GM11168 (cell line): ENCODE measurements around the gene PDCD10.

Experiments used
- in situ Hi-C: fragments of 300-500 bp; cut with MboI; formaldehyde crosslinking; loops from one replicate; pipeline ENCODE4 v1.12.0; 2022; ENCODE audit warnings: low sequenced_read_pairs; ENCODE audit not compliant: unreplicated experiment

Gene PDCD10

DNA sequence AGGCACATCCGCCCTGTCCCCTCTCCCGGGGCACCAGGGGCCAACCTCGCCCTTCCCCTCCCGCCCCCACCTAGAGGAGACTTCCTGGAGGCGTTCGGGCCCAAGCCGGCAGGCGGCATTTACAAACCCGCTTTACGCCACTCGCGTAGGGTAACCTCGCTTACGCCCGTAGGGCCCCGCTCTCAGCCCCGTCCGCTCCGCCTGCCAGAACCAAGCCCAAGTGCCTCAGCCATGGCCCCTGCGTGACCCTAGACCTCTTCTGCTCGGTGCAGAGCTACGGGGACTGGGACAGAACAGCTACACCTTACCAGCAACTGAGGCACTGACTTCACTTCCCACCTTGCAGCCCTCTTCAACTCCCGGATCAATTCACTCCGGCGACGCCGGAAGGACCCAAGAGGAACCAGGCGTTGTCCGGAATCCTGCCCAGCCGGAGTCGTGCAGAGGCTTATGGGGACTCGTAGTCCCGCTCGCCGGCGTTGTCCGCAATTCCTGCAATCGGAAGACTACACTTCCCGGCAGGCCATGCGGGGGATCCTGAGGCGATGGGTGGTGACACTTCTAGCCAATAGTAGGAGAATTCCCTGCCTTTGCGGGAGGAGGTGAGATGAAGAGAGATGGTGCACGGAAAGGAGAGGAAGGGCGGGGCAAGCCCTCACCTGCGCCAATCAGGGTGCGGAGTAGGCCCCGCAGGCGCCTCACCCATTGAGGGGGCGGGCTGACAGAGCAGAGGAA lies at the start of gene PDCD10:
TSS of gene PDCD10 (minus strand) at position 395 of the 735 bp plus-strand sequence. CDS start 14,735 bp downstream, outside the sequence.
- in situ Hi-C loops = no loop called here

DNA sequence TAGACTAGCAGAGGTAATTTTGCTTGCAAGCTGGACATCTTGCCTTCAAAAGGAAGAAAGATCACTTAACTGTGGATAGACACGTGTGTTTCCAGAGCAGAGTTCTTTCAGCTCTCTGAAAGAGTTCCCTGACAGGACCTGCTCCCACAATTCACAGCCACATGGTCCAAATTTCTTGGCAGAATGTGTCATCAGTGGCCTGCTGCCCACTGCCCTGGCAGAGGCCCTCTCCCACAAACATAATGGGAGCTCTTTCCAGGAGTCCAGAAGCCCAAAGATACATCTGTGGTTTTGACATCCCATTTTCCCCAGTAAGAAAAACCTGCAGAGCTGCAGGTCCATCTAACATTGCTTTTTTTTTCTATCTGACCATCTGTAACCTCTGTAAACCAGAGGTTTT lies 49.1 kb upstream of the PDCD10 start:
- in situ Hi-C loops = no loop called here

DNA sequence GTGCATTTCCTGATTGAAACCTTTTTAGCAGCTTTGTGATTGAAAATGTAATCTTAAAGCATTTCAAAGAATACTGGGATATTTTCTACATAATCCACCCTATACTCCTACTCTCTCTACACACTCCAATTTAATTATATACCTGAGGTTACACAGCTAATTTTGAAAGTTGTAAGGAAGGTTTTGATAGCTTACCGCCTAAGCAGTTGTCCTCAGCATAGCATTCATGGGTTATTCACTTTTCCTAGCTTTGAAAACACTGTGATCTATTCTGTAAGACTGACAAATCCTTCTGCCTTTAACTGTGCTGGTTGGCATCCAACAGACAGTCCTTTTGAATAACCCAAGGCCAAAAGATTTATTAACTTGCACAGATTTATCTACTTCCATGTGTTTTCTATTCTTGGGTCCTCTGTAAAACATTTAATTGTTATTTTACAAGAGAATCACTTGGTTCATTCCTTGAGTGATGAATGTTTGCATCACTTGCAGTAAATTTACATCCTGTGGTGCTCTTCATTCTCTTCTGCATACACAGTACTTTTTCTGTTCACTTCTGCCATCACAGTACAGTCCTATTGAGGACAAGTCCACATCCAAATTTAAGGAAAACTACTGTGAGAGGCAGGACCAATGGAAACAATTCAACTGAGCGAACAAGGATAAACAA lies 45.7 kb upstream of the PDCD10 start:
- in situ Hi-C loops = no loop called here

DNA sequence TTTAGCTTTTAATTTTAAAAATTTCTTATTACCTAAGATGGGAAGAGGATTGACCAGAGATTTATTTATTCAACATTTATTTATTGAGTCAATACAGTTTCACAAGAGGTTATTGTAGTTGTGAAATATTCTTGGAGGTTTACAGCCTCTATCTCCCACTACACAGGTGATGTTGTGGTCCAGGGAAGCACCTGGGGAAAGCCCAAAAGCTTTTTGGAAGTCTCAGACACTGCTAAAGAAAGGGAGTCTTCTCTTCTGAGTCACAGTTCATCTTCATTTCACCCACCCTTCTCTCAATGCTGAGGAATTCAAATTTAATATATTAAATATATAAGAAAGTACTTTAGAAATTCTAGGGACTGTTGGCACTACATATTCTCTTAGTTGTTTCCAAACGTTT lies 42.7 kb upstream of the PDCD10 start:
- in situ Hi-C loops = no loop called here

DNA sequence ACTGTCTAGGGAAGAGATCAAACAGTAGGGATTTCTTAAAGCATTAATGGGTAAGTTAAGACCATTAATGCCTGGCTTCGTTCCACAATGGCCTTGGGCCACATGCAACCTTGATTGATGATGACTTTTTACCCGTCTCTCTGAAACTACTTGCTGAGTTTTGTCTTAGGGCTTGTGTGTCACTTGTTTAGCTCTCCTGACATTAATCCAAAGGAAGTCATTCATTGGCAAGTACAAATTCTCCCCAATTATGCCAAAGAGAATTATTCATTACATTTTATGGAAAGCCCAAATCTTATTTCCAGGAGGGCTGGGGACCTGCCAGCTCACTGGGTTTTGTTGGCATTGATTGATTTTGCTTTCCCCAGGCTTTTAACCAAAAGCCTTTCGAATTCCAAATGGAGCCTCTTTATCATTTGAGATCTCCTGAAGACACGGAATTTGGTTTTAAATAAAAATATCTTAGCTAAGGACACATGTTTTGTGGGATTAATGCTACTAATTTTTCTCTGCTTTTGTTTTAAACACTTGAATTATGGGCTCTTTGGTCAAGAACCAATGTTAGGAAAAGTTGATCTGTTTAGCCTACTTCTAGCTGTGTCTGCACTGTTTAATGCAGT lies 41.5 kb upstream of the PDCD10 start:
- in situ Hi-C loops = no loop called here

DNA sequence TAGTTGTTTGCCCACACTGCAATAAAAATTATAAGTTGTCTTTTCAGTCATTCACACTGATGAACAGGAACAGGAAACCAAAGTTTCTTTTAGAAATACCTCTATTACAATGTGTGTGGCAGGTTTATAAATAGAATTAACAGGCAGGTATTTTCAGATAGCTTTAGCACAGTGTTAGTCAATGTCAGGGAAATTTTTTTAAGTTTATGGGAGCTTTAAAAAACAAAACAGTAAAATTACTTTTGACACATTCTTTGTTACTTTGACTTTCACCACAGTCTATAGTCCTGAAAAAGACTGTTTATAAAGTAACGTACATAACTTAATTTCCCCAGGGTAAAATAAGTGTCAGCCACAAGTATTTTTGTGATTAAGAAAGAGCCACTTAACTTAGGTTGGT lies 38.9 kb upstream of the PDCD10 start:
- in situ Hi-C loops = no loop called here

DNA sequence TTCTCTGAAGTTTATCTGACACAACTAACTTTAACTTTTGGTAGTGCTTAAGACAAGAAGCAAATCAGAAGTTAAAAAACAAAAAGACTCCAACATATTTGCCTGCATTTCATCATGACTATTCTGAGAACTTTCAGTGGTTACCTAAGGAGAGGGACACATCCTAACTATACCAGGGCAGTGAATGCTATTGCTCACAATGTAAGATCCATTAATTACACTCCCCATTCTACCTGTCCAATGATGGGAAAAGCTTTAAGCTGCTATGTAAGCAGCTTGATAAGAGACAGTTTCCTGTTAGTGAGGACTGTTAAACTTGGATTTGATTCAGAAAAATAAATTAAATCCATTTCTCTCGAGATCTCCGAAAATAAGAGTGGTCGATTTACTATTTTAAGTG lies 38.3 kb upstream of the PDCD10 start:
- in situ Hi-C loops = no loop called here

DNA sequence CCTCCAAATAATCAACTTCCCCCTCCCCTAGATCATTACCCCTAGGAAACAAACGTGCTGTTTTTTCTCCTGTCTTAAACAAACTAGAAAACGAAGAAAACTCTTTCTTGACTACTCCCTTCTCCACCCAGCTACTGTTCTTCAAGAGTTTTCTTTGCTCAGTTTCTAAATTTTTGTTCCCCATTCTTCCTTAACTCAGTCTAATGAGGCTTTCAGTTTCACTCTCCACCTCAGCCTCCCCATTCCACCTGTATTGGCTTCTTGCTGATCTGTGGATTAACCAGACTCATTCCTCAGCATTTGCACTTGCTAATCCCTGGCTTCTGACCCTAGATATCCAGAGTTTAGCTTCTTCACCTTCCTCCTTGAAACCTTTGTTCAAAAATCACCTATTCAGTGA lies 27.6 kb upstream of the PDCD10 start:
- in situ Hi-C loops = no loop called here

DNA sequence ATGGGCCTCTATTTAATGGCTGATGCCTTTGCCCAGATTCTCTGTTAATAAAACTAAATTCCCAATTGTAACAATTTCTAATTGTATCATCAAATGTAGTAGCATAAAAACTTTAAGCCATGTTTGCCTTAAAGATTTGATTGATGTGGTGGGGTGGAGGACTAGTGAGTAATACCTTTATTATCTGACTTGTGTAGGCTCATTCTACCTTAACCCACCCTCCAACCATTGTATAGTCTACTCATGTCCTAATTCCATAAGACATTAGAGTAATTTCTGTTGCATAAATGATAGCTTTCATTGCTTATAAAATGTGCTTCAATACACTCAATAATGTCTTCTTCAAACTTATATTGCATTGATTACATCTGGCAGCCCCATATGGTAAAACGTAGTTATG lies 26.6 kb upstream of the PDCD10 start:
- in situ Hi-C loops = no loop called here

DNA sequence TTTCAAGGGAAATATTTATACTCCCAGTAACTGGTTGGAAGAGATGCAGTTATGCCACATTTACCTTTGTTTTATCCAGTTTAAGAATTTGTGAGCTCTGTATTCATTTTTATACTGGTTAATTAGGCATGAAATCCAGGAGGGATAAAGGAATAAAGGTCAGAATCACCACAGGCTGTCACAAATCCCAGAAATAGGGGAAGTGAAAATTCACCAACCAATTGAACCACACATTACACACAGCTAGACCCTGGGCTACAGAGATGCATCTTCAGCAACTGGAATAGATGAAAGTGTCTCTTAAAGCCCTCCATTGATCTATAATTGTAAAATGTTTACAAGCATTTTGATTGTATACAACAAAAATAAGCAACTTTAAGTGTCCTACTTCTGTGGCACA lies 19.4 kb upstream of the PDCD10 start:
- in situ Hi-C loops = no loop called here

DNA sequence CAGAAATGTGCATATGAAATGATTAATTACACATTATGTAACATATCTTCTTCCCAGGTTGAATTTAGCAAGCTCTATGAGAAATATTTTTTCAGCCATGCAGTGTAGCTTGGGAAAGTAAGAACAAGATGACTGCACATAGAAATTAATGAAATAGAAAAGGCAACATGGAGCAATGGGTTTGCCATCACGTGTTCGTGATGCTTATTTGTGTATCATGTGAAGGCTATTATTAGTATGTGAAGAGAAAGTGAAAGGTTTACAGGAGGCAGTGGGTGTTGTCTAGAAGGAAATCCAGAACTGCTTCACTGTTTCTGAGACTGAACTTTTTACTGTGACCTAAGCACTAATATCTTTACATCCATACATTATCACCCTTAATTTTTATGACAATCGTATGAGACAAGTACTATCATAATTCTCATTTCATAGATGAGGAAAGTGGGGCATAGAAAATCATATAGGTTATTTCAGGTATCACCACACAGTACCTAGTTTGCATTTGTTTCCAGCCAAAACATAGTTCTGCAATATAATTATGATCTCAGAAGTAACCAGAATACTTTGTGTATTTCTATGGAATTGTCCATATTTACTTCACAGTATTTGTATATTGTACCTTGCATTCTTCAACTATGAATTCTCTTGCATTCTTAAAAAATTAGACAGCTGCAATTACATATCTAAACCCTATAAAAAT lies 15.7 kb upstream of the PDCD10 start:
- in situ Hi-C loops = no loop called here

DNA sequence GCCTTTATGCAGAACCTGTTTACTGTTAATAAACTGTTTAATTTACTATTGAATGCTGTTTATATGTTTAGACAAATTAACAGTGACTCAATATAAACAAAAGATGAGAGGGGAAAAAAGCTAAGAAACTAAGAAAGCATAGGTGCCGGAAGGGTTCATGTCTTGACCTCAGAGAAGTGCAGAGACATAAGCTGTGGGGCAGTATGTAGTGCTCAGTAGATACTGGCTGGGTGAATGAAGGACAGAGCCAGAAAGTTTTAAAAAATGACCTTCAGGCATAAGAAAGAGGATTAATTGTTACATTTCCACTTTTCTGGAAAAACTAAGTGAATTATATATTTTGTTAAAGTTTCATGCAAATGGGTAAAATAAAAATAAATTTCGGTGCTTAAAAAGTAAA lies 15.0 kb upstream of the PDCD10 start:
- in situ Hi-C loops = no loop called here

DNA sequence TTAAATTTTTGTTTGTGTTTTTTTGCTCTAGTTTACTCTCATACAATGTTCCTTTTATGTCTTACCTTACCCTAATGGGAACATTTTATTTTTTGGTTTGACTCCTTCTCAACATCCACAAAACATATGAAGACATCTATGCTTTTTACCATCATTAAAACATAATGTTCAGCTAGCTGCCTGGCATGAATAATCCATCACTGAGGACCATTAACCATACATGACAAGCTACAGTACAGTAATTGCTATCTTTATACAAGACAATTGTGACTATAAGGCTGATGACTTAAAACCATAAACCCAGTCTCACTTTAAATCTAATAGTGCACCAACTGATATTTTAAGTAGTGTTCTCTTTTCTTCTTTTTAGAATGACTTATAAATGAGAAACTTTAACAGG lies 14.5 kb upstream of the PDCD10 start:
- in situ Hi-C loops = no loop called here

DNA sequence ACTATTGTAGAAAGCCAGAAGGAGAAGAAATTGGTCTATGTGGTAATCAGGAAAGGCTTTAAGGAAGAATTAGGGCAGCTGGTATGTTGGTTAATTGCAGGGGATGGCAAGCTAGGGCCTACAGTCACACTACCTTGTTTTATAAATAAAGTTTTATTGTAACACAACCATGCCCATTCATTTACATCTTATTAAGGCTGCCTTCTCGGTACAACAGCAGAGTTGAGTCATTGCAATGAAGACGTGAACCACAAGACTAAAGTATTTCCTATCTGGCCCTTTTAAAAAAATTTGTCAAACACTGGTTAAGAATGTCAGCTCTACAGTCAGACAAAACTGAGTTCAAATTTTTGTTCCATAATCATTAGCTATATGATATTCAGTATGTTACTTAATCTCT lies 9.1 kb upstream of the PDCD10 start:
- in situ Hi-C loops = no loop called here

DNA sequence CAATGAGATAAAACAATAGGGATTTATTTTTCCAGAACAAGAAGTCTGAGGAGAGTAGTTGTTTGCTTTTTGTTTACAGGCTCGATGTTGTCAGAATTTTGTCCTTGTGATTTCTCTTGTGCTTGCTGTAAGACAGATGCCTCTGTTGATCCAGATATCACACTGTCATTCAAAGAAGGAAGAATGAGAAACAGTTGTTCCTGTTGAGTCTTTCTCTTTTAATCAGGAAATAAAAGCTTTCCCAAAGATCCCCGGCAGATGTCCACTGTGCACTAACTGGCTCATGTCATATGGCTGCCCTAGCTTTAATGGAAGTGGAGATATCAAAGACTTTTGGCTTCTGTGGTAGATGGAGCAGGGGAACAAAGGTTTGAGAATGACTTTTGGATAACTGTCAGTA lies 7.6 kb upstream of the PDCD10 start:
- in situ Hi-C loops = no loop called here

DNA sequence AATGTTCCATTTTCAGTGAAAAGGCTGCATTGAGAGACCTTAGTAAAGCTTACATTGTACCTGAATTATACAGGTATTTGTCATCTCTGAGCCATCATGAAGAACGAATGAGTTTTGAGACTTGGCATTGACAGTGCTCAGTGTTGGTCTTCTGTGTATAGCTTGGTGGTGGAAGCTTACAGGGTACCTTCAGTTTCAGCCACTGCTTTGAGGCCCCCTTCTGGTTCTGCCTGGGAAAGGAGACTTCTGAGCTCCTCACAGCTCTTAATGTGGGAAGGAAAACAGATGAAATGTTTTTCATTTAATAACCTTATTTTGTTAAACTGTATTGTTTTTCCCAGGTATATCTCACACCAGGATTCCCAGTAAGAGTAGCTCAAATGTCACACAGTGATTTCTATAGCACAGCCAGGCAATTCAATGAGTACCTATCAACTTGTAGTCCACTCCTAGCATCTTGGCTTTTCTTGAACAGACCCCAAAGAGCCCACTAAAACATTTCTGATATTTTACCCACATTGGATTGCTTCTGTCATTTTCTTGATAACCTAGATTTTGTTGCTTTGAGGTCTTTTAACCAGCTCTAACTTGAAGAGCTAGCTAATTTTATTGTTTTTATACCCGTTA lies 6.4 kb upstream of the PDCD10 start:
- in situ Hi-C loops = no loop called here

DNA sequence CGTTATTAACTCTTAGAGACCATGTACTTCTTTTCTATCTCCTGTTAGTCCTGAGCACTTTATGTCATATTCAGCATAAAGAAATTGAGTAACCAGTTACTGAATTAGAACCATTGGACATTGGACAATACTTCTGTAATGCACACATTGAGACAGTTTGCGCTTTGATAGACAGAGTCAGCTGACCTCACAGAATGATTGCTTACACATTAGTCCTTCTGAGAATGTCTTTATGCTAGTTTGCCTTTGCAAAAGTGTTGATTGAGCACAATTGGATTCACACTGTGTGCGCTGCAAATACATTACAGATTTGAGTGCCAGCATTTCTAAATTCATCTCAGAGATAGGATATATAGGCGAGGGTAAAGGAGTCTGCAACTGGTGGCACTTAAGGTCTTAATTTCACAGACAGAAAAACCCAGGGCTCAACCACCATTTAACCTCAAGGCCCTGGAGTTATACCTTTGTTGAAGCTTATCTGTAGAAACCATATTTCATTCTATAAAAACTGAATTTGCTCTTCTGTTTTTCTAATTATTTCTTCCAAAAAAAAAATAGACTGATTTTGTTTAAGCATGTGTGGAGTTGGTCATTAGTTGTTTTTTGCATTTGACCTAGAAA lies 4.6 kb upstream of the PDCD10 start:
- in situ Hi-C loops = no loop called here

DNA sequence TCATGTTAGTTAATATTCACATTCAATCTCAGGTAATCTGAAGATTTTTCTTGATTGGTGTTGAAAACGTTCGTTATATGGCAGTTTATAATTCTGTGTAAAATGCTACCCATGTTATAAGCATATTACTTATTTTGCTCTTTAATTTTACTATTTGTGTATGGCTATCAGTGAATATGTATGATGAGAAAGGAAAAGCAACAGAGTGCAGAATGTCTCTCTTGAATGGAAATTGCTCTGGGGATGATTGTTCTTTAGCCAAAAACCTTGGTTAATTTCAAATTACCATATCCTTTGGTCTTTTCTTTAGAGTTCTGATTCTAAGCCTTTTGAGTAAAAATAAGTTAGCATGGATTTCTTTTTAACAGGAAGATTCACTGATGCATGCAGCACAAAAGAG lies 3.3 kb upstream of the PDCD10 start:
- in situ Hi-C loops = no loop called here

DNA sequence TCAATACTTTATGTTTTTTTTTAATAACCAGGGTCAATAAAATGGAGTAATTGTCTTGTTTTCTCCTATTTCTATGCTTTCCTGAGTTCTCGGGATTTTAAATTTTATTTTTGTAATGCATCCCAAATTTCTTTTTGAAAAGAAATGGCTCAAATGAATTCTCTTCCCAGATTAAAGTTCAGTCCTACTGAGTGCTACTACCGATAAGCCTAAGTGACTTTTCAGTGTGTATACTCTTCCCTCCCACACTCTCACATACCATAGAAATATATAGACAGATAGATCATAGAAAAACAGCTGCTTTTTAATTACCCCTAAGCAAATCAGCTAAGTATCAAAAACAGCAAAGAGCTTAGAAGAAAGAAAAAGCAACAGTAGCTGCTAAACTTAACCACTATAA lies 2.3 kb upstream of the PDCD10 start:
- in situ Hi-C loops = no loop called here

DNA sequence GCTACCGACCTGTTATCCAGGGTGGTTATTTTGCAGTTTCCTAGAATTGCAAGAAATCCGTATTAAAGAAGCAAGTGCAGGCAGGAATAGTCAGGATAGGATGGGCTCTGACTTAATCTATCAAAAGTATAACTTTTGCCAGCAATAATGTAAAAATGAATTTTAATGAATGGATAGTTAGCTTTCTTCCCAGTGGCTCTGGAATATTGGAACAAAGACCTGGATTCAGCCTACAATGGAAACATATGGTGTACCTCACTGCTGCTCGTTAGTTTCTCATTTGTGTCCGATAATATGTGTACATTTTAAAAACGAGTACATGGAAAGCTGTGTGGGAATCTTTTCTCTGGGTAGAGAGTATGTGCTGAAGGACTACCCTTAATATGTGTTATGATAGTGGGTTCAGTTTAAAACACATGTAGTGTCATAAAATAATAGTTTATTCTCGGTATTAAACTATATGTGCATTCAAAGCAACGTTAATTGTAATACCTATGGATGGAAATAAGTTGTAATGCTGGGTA lies 1.6 kb upstream of the PDCD10 start:
- in situ Hi-C loops = no loop called here
